Endothelial cell of umbilical vein (primary cell): Measurements from ENCODE around the gene KLHDC1. TPM values are rescaled to one million over a fixed set of nuclear protein-coding genes. Genes with fewer than 3 reads are reported as not detected.

Source experiments
- BruUV-seq: library from RNA; stranded (reverse); fragments of 400-500 nt; replicated peaks from 2 replicates; lab custom pipeline; 2021; lab: Mats Ljungman, UMichigan
- CTCF ChIA-PET: fragments of 300-600, 350-600 bp; sonication (Branson Sonifier 250); formaldehyde crosslinking; loops from one replicate; lab custom pipeline; 2021; ENCODE audit warnings: antibody characterized with exemption, inconsistent platforms; lab: Charles Lee
- POLR2A ChIA-PET: fragments of 300-600, 350-600 bp; sonication (Branson Sonifier 250); formaldehyde crosslinking; loops from one replicate; lab custom pipeline; 2021; ENCODE audit warnings: antibody characterized with exemption, inconsistent platforms; lab: Charles Lee
- DNase-seq: peaks from one replicate; pipeline ENCODE4 v3.0.0-alpha.2; 2011; ENCODE audit warnings: low read depth, low spot score
- FAIRE-seq: peaks from 2 replicates; lab custom pipeline; 2011; peaks lifted over from hg19 to GRCh38; lab: Jason Lieb, UNC
- H2AFZ ChIP-seq: 2 replicates; pipeline ENCODE4 v1.6.0; 2012; ENCODE audit warnings: low read depth, low read length, control low read depth, inconsistent platforms
- H3K27ac ChIP-seq: 2 replicates; pipeline ENCODE4 v1.5.1; 2011; ENCODE audit warnings: low read depth, mild to moderate bottlenecking, control low read depth, low read length, moderate library complexity; ENCODE audit not compliant: insufficient read depth
- H3K27me3 ChIP-seq, 2 experiments: 2 replicates each; pipeline versions ENCODE4 v1.6.0 to v1.6.1; 2011; ENCODE audit warnings: low read length in 2 of 2, mixed read lengths in 1 of 2; ENCODE audit not compliant: control insufficient read depth in 2 of 2, insufficient read depth in 2 of 2
- H3K36me3 ChIP-seq, 2 experiments: 2 replicates in 1 of 2; 3 replicates in 1 of 2; pipeline ENCODE4 v1.5.1; 2011; ENCODE audit warnings: low read length in 2 of 2, mild to moderate bottlenecking in 1 of 2, moderate library complexity in 1 of 2; ENCODE audit not compliant: control insufficient read depth in 2 of 2, insufficient read depth in 2 of 2; ENCODE audit errors: extremely low read depth in 1 of 2
- H3K4me1 ChIP-seq: 3 replicates; pipeline ENCODE4 v1.5.1; 2011; ENCODE audit warnings: mild to moderate bottlenecking, low read length; ENCODE audit not compliant: control insufficient read depth, insufficient read depth; ENCODE audit errors: extremely low read depth
- H3K4me2 ChIP-seq: 2 replicates; pipeline ENCODE4 v1.6.1; 2011; ENCODE audit warnings: low read length, control low read depth, mixed read lengths; ENCODE audit not compliant: insufficient read depth
- H3K4me3 ChIP-seq, 3 experiments: fragments of 200-600 bp in 1 of 3; sonication (generic), shearing (Covaris generic) in 1 of 3; replicated peaks in 1 of 3; 2 replicates each; pipeline ENCODE4 v1.5.1; 2011 to 2016; ENCODE audit warnings: control low read depth in 3 of 3, low read length in 3 of 3, mild to moderate bottlenecking in 2 of 3, inconsistent platforms in 1 of 3, low read depth in 1 of 3, moderate library complexity in 1 of 3; ENCODE audit not compliant: insufficient read depth in 1 of 3
- H3K79me2 ChIP-seq: 2 replicates; pipeline ENCODE4 v1.6.0; 2012; ENCODE audit warnings: low read length, inconsistent platforms; ENCODE audit not compliant: control insufficient read depth, insufficient read depth
- H3K9ac ChIP-seq: replicated peaks from 2 replicates; pipeline ENCODE3; 2011; ENCODE audit warnings: low read length, control low read depth; ENCODE audit not compliant: insufficient read depth; ENCODE audit errors: extremely low read depth
- H3K9me1 ChIP-seq: replicated peaks from 3 replicates; pipeline ENCODE4 v1.6.0; 2011; ENCODE audit warnings: mild to moderate bottlenecking, low read length; ENCODE audit not compliant: control insufficient read depth, insufficient read depth; ENCODE audit errors: extremely low read depth
- H3K9me3 ChIP-seq: replicated peaks from 2 replicates; pipeline ENCODE4 v1.5.1; 2012; ENCODE audit warnings: low read length, inconsistent platforms; ENCODE audit not compliant: control insufficient read depth, insufficient read depth
- H4K20me1 ChIP-seq: replicated peaks from 2 replicates; pipeline ENCODE3; 2011; ENCODE audit warnings: mild to moderate bottlenecking, low read length; ENCODE audit not compliant: control insufficient read depth, insufficient read depth; ENCODE audit errors: extremely low read depth
- EZH2 ChIP-seq: IDR thresholded peaks from 2 replicates; pipeline ENCODE4 v1.6.1; 2012; ENCODE audit warnings: borderline replicate concordance, low read depth, mild to moderate bottlenecking, moderate library complexity, low read length, inconsistent platforms; ENCODE audit not compliant: severe bottlenecking
- FOS ChIP-seq: IDR thresholded peaks from 2 replicates; pipeline ENCODE4 v1.6.1; 2011; ENCODE audit warnings: mild to moderate bottlenecking, low read length, moderate library complexity, borderline replicate concordance; ENCODE audit not compliant: insufficient read depth
- GATA2 ChIP-seq: IDR thresholded peaks from 2 replicates; pipeline ENCODE4 v1.7.0; 2011; ENCODE audit warnings: low read depth, mild to moderate bottlenecking, moderate library complexity, mixed read lengths, low read length; ENCODE audit not compliant: insufficient read length, insufficient read depth
- JUN ChIP-seq: IDR thresholded peaks from 2 replicates; pipeline ENCODE4 v1.6.1; 2011; ENCODE audit warnings: borderline replicate concordance, low read depth; ENCODE audit not compliant: insufficient read length, insufficient read depth
- MYC ChIP-seq: IDR thresholded peaks from one replicate; pipeline ENCODE4 v1.6.1; 2011; ENCODE audit warnings: mild to moderate bottlenecking, low read depth, low read length
- POLR2A ChIP-seq: IDR thresholded peaks from 2 replicates; pipeline ENCODE4 v1.6.1; 2012; ENCODE audit warnings: low read depth, mild to moderate bottlenecking, control low read depth, low read length
- POLR2AphosphoS5 ChIP-seq: IDR thresholded peaks from 2 replicates; pipeline ENCODE4 v1.6.1; 2012; ENCODE audit warnings: low read depth, mild to moderate bottlenecking, control low read depth, low read length, moderate library complexity; ENCODE audit not compliant: insufficient read depth
- dilution Hi-C: fragments of 300-500 bp; cut with MboI; formaldehyde crosslinking; loops from one replicate; pipeline ENCODE4 v1.15.0; 2019; ENCODE audit warnings: low sequenced_read_pairs; ENCODE audit not compliant: extremely low pct_ligation_motif_present
- intact Hi-C: fragments of 100-400 bp; cut with micrococcal nuclease; formaldehyde crosslinking; loops from one replicate; pipeline ENCODE4 v1.10.0; 2022
- polyA plus RNA-seq, 4 experiments: library from polyadenylated mRNA; depleted of rRNA in 3 of 4; stranded (reverse) in 3 of 4; unstranded in 1 of 4; fragments of >200 nt; gene quantifications; 2 replicates each; pipeline versions ENCODE4 v1.2.1 to v1.2.3, GENCODE V29; 2011 to 2012; ENCODE audit warnings: missing spikeins in 1 of 4
- small RNA-seq: library from RNA; depleted of rRNA; stranded (forward); fragments of <200 nt; gene quantifications from one replicate; pipeline ENCODE3, GENCODE V24; 2012; ENCODE audit warnings: low replicate concordance, low read depth; ENCODE audit not compliant: insufficient read depth, insufficient read length
- total RNA-seq: library from RNA; stranded (reverse); gene quantifications from 2 replicates; pipeline ENCODE4 v1.2.3, GENCODE V29; 2021
- TF ChIP-seq, protein P1 (sequence below): IDR thresholded peaks from 2 replicates; pipeline ENCODE4 v1.6.1; 2011; ENCODE audit not compliant: insufficient read depth, insufficient read length
- TF ChIP-seq, protein P2 (sequence below), 2 donors: IDR thresholded peaks; 1 replicate in 1 of 2; 2 replicates in 1 of 2; pipeline ENCODE4 v1.5.1; 2011; ENCODE audit warnings: low read length in 2 of 2, mild to moderate bottlenecking in 2 of 2, moderate library complexity in 2 of 2, control low read depth in 1 of 2, inconsistent platforms in 1 of 2, low read depth in 1 of 2; ENCODE audit not compliant: insufficient read depth in 1 of 2; ENCODE audit errors: extremely low read depth in 1 of 2

KLHDC1 gene
- total and polyA plus RNA-seq, 2 donors (not counting 3 experiments of a cell fraction or from before 2014, with no cell fraction given) = 0.77 to 1.2 TPM

DNA sequence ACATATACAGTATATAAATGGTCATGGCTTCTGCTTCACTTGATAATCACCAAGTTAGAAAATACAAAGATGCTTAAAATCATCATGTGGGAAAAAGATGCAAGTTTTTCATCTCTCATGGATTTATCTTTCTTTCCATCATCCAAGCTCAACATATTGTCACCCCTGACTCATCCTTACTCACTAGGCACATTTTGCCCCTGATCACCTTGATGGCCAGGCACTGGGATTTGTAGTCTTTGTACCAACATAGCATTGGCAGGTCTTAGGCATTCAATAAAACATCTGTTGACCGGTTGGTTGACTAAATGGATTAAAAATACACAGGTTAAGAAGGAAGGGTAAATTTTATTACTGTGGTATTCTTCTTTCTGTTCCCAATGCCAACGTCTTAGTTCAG is 103.1 kb downstream of the KLHDC1 start:
- no peaks in the 10 kb centered on the region for H3K27me3 ChIP-seq
- TF ChIP-seq, protein P1, sequence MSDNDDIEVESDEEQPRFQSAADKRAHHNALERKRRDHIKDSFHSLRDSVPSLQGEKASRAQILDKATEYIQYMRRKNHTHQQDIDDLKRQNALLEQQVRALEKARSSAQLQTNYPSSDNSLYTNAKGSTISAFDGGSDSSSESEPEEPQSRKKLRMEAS = no peak
- TF ChIP-seq, protein P2, sequence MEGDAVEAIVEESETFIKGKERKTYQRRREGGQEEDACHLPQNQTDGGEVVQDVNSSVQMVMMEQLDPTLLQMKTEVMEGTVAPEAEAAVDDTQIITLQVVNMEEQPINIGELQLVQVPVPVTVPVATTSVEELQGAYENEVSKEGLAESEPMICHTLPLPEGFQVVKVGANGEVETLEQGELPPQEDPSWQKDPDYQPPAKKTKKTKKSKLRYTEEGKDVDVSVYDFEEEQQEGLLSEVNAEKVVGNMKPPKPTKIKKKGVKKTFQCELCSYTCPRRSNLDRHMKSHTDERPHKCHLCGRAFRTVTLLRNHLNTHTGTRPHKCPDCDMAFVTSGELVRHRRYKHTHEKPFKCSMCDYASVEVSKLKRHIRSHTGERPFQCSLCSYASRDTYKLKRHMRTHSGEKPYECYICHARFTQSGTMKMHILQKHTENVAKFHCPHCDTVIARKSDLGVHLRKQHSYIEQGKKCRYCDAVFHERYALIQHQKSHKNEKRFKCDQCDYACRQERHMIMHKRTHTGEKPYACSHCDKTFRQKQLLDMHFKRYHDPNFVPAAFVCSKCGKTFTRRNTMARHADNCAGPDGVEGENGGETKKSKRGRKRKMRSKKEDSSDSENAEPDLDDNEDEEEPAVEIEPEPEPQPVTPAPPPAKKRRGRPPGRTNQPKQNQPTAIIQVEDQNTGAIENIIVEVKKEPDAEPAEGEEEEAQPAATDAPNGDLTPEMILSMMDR (IDR thresholded peaks at IDR 0.05; ENCODE audit: extremely low read depth in 1 of 2, insufficient read depth in 1 of 2, low read depth in 1 of 2, low read length in 2 of 2) = no peak
- TF ChIP-seq POLR2AphosphoS5 = no peak
- TF ChIP-seq MYC = no peak
- TF ChIP-seq GATA2 = no peak
- no peak for TF ChIP-seq EZH2
- no peak for TF ChIP-seq FOS
- TF ChIP-seq JUN = no peak
- no peak for TF ChIP-seq POLR2A
- BruUV-seq = no TSS peak
- peaks cover 17 to 25% of the 10 kb centered on the region in 2 experiments for H3K36me3 ChIP-seq
- no peak overlapping the region for H2AFZ ChIP-seq
- no peak overlapping the region for H3K9ac ChIP-seq
- no peak for DNase-seq
- H3K27ac ChIP-seq = no peak overlapping the region
- dilution Hi-C loops (no loop called here), intact Hi-C loops (no loop called here)
- ChIA-PET CTCF (no interaction called here), POLR2A (no interaction called here)
- no peak overlapping the region for H3K4me3 ChIP-seq
- no peaks in the 10 kb centered on the region for H4K20me1 ChIP-seq
- FAIRE-seq = no peak
- H3K9me3 ChIP-seq = no peaks in the 10 kb centered on the region
- no peaks in the 10 kb centered on the region for H3K9me1 ChIP-seq
- H3K79me2 ChIP-seq = no peaks in the 10 kb centered on the region
- no peaks in the 10 kb centered on the region for H3K4me1 ChIP-seq
- no peak overlapping the region for H3K4me2 ChIP-seq

Small RNA genes lying within 50 kb of the gene (small RNA-seq; reads per million reads assigned to genes)
- not detected for gene RNU6ATAC30P

Other genes with a start within 250 kb of the KLHDC1 start
- gene RPS29, start 106.7 kb upstream of the KLHDC1 start, total RNA-seq = 1,408 and 1,453 TPM in 2 replicates
- 13,992 and 14,040 TPM in 2 replicates for gene RPS29, start 106.7 kb upstream of the KLHDC1 start, polyA plus RNA-seq
- 30.1 and 30.9 TPM in 2 replicates for gene LRR1, start 94.2 kb upstream of the KLHDC1 start, total RNA-seq
- 11.4 and 17.7 TPM in 2 replicates for gene LRR1, start 94.2 kb upstream of the KLHDC1 start, polyA plus RNA-seq
- 251 and 260 TPM in 2 replicates for gene RPL36AL, start 72.5 kb upstream of the KLHDC1 start, total RNA-seq
- 116 and 174 TPM in 2 replicates for gene RPL36AL, start 72.5 kb upstream of the KLHDC1 start, polyA plus RNA-seq
- 68.1 and 72.6 TPM in 2 replicates for gene MGAT2, start 72.3 kb upstream of the KLHDC1 start, total RNA-seq
- gene MGAT2, start 72.3 kb upstream of the KLHDC1 start, polyA plus RNA-seq = 34.5 and 36.4 TPM in 2 replicates
- 5.7 and 6.4 TPM in 2 replicates for gene DNAAF2, start 57.9 kb upstream of the KLHDC1 start, total RNA-seq
- gene DNAAF2, start 57.9 kb upstream of the KLHDC1 start, polyA plus RNA-seq = 3.0 and 3.1 TPM in 2 replicates
- gene POLE2, start 4.9 kb upstream of the KLHDC1 start, total RNA-seq = 16.4 and 18.3 TPM in 2 replicates
- 9.1 and 12.5 TPM in 2 replicates for gene POLE2, start 4.9 kb upstream of the KLHDC1 start, polyA plus RNA-seq
- gene KLHDC2, start 75.0 kb downstream of the KLHDC1 start, total RNA-seq = 29.2 and 30.2 TPM in 2 replicates
- gene KLHDC2, start 75.0 kb downstream of the KLHDC1 start, polyA plus RNA-seq = 24.4 and 25.2 TPM in 2 replicates
- gene NEMF, start 159.7 kb downstream of the KLHDC1 start, total RNA-seq = 71.4 and 74.2 TPM in 2 replicates
- 7.9 and 12.2 TPM in 2 replicates for gene NEMF, start 159.7 kb downstream of the KLHDC1 start, polyA plus RNA-seq
- gene ARF6, start 200.0 kb downstream of the KLHDC1 start, total RNA-seq = 73.2 and 73.6 TPM in 2 replicates
- 19.3 and 21.7 TPM in 2 replicates for gene ARF6, start 200.0 kb downstream of the KLHDC1 start, polyA plus RNA-seq